Bronchial epithelial cell (primary cell): ENCODE measurements around the gene USP43. TPM values are rescaled to one million over a fixed set of nuclear protein-coding genes. Genes with fewer than 3 reads are reported as not detected.

ENCODE experiments used
- DNase-seq: peaks from one replicate; pipeline ENCODE4 v3.0.0-alpha.2; 2010; ENCODE audit warnings: low read depth
- FAIRE-seq: peaks from 2 replicates; lab custom pipeline; 2011; peaks lifted over from hg19 to GRCh38; lab: Jason Lieb, UNC
- H3K27me3 ChIP-seq: 2 replicates; pipeline ENCODE4 v1.5.1; 2011; ENCODE audit warnings: low read length; ENCODE audit not compliant: control insufficient read depth, insufficient read depth
- H3K36me3 ChIP-seq: 2 replicates; pipeline ENCODE4 v1.5.1; 2011; ENCODE audit warnings: low read length; ENCODE audit not compliant: control insufficient read depth, insufficient read depth
- H3K4me3 ChIP-seq: 2 replicates; pipeline ENCODE4 v1.5.1; 2011; ENCODE audit warnings: mild to moderate bottlenecking, low read depth, low read length, control low read depth
- total RNA-seq: library from RNA; depleted of rRNA; stranded (reverse); fragments of >200 nt; gene quantifications from 2 replicates; pipeline ENCODE4 v1.2.1, GENCODE V29; 2014
- TF ChIP-seq, protein P1 (sequence below): IDR thresholded peaks from 2 replicates; pipeline ENCODE4 v1.5.1; 2011; ENCODE audit warnings: mild to moderate bottlenecking, moderate library complexity, low read length, control low read depth, inconsistent platforms; ENCODE audit not compliant: insufficient read depth, severe bottlenecking

The USP43 gene
- total RNA-seq, 1 donor from 2014 or later, result 13.4 TPM

DNA sequence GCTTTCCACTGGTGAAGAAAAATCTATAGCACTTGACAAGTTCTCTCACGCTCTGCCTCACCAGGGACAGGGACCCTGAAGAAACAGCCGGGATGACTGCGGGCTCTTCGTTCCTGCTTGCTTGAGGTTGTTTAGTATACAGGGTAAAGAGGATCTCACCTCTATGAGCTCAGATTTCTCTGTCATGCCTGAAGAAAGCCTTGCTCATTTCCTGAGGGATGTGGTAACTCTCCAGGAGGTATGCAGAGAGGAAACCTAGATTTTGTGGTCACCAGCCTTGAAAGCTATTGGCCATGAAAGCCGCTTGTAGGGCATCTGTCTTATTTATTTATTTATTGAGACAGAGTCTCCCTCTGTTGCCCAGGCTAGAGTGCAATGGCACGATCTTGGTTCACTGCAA lies 23.2 kb downstream of the USP43 start:
- no peaks in the 10 kb centered on the region for H3K27me3 ChIP-seq
- H3K4me3 ChIP-seq, result no peak overlapping the region
- peaks cover 9% of the 10 kb centered on the region for H3K36me3 ChIP-seq
- DNase-seq (peak; percentile 95), FAIRE-seq (no peak)
- TF ChIP-seq, protein P1, sequence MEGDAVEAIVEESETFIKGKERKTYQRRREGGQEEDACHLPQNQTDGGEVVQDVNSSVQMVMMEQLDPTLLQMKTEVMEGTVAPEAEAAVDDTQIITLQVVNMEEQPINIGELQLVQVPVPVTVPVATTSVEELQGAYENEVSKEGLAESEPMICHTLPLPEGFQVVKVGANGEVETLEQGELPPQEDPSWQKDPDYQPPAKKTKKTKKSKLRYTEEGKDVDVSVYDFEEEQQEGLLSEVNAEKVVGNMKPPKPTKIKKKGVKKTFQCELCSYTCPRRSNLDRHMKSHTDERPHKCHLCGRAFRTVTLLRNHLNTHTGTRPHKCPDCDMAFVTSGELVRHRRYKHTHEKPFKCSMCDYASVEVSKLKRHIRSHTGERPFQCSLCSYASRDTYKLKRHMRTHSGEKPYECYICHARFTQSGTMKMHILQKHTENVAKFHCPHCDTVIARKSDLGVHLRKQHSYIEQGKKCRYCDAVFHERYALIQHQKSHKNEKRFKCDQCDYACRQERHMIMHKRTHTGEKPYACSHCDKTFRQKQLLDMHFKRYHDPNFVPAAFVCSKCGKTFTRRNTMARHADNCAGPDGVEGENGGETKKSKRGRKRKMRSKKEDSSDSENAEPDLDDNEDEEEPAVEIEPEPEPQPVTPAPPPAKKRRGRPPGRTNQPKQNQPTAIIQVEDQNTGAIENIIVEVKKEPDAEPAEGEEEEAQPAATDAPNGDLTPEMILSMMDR, result no peak

DNA sequence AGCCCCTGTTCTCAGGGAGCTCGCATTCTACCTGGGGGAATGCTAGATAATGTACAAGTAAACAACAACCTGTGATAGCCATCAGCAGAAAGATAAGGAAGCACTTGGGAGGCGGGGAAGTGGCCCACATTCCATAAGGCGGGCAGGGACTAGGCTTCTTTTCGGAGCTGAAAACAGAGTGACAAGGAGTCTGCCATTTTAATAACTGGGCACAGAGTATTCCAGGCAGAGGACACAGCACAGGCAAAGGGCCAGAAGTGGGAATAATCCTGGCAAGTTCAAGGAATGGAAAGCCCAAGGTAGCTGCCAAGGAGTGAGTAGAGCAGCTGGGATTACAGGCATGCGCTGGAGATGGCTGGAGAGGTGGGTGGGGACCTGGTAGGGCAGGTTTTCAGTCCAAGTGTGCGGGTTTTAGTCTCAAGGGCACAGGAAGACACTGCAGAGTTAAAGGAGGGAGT lies 24.3 kb downstream of the USP43 start:
- no peak overlapping the region for H3K4me3 ChIP-seq
- H3K27me3 ChIP-seq, result no peaks in the 10 kb centered on the region
- TF ChIP-seq, protein P1, result no peak
- peaks cover 9% of the 10 kb centered on the region for H3K36me3 ChIP-seq
- DNase-seq (peak; percentile 59), FAIRE-seq (no peak)

DNA sequence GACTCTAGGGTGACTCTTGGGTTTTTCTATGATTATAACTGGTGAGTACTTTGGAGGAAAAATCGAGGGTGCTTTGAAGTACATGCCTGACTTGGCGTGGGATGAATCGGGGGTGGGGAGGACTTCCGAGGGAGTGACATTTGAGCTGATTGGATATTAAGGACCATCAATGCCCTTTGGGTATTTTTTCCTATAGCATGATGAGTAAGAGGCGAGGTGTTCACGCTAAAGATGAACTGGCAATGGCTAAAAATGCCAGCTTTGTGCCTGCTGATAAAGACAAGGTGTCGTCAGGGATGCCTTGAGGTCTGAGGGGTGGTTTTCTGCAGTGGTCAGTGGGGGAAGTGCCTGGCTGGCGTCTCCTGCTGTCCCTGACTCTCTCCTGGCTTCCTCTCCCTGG lies 25.3 kb downstream of the USP43 start:
- Histone ChIP-seq H3K27me3 (no peaks in the 10 kb centered on the region), H3K36me3 (peaks cover 10% of the 10 kb centered on the region), H3K4me3 (no peak overlapping the region)
- peak; percentile 33 for DNase-seq
- TF ChIP-seq, protein P1, result no peak
- FAIRE-seq, result no peak

DNA sequence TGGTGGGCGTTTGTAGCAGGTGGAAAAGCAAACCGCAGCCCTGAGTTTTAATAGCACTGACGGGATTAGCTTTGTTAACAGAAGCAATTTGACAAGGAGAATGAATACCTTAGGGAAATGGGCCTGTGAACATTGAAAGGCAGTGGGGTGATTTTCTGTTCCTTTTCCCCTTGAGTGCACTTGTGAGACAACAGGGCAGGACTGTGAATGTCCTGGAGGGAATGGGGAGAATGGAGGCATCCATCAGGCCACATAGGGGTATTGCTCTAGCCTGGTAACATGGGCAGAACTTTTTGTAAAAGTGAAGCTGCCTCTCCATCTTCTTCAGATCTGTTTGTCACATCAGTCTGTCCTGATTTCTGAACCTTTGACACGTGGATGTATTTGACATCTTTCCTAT lies 26.2 kb downstream of the USP43 start:
- DNase-seq (no peak), FAIRE-seq (no peak)
- Histone ChIP-seq H3K4me3 (no peak overlapping the region), H3K36me3 (peaks cover 7% of the 10 kb centered on the region), H3K27me3 (no peaks in the 10 kb centered on the region)
- TF ChIP-seq, protein P1, result no peak

DNA sequence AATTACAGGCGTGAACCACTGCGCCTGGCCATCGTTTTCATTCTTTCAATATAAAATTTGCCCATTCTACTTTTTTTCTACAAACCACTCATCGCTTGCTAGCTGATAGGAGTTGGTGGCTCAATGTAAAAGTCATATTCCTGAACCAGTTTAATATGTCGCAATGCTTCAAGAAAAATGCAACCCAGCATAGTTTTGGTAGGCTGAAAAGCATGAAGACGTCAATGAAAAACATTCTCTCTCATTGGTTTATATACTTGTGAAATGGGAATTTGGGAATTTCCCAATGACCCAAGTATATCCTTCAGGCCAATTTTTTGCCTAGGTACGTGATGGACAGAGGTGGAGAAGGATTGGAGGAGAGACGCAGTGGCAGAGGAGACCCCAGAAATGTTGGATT lies 26.9 kb downstream of the USP43 start:
- FAIRE-seq (no peak), DNase-seq (no peak)
- Histone ChIP-seq H3K36me3 (peaks cover 5% of the 10 kb centered on the region), H3K27me3 (no peaks in the 10 kb centered on the region), H3K4me3 (no peak overlapping the region)
- TF ChIP-seq, protein P1, result no peak

DNA sequence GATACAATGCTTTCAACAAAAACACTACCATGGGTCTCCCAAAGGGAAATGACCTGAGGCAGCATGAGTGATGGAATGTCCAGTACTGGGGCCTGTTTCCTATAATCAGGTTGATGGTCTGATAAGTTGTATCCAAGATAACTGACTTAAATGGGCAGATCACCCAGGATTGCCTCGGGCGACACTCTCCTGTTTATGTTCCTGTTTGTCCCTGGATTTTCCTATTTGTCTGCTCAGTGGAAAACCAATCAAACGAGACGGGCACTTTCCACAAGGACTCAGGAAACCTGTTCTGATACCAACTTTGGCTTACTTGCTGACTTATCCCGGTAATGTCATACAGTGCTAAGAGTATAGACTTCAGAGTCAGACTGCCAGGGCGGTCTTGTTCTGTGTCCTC lies 27.4 kb downstream of the USP43 start:
- no peak overlapping the region for H3K4me3 ChIP-seq
- DNase-seq, result no peak
- TF ChIP-seq, protein P1, result no peak
- H3K27me3 ChIP-seq, result no peaks in the 10 kb centered on the region
- peaks cover 5% of the 10 kb centered on the region for H3K36me3 ChIP-seq
- no peak for FAIRE-seq
